ENCODE measurements around the gene ING4.

ING4 gene

DNA sequence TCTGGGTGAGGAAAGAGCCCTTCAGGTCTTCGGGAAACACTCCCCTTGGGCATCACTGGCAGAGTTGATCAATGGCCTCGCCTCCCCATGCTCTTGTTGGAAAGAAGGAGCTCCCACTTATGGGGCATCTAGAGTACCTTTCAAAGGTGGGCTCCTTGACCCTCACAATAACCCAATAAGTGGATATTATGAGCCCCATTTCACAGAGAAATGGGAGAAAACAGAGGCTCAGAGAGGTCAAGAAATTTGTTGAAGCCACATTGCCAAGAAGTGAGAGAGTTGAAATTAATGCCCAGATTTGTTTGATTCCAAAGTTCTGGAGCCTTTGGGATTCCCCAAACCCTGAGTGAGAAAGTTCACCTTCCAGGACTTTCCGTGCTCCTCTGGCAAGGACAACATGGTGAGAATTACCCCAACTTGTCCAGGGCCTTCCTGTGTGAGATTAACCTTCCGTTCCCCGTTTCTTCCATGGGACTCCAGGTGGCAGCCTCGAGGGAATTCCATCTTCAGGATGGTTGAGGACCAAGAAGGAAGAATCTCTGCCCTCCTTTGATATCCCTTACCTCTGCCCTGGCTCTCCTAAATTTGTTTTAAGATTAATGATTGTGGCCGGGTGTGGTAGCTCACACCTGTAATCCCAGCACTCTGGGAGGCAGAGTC is 48.3 kb downstream of the ING4 start:
- H3K4me3 ChIP-seq (ENCODE audit: low read depth, low read length), result peak overlapping the region; percentile 65
- H3K4me1 ChIP-seq (ENCODE audit: control insufficient read depth, insufficient read depth, low read length), result peaks cover 42% of the 10 kb centered on the region
- no peaks in the 10 kb centered on the region for H3K9me3 ChIP-seq (ENCODE audit: control insufficient read depth, insufficient read depth, low read depth, low read length)
- no peaks in the 10 kb centered on the region for H3K36me3 ChIP-seq (ENCODE audit: control insufficient read depth, insufficient read depth, low read length)
- H3K27ac ChIP-seq (ENCODE audit: low read depth, low read length), result peak overlapping the region; percentile 67; the same call in 1 of the 2 replicates
- H3K27me3 ChIP-seq (ENCODE audit: control insufficient read depth, insufficient read depth, low read length), result peaks cover 5% of the 10 kb centered on the region; the same call in 1 of the 2 replicates
- H3K9ac ChIP-seq (ENCODE audit: low read length), result peak overlapping the region; percentile 18

GRCh38 chr12:6613776-6614512 is 49.0 kb downstream of the ING4 start:
- H3K4me3 ChIP-seq (ENCODE audit: low read depth, low read length), result peak overlapping the region; percentile 65
- no peaks in the 10 kb centered on the region for H3K9me3 ChIP-seq (ENCODE audit: control insufficient read depth, insufficient read depth, low read depth, low read length)
- H3K4me1 ChIP-seq (ENCODE audit: control insufficient read depth, insufficient read depth, low read length), result peaks cover 42% of the 10 kb centered on the region
- H3K27me3 ChIP-seq (ENCODE audit: control insufficient read depth, insufficient read depth, low read length), result no peaks in the 10 kb centered on the region
- no peaks in the 10 kb centered on the region for H3K36me3 ChIP-seq (ENCODE audit: control insufficient read depth, insufficient read depth, low read length)
- H3K9ac ChIP-seq (ENCODE audit: low read length), result peak overlapping the region; percentile 18
- H3K27ac ChIP-seq (ENCODE audit: low read depth, low read length), result peak overlapping the region; percentile 67; the same call in 1 of the 2 replicates

DNA sequence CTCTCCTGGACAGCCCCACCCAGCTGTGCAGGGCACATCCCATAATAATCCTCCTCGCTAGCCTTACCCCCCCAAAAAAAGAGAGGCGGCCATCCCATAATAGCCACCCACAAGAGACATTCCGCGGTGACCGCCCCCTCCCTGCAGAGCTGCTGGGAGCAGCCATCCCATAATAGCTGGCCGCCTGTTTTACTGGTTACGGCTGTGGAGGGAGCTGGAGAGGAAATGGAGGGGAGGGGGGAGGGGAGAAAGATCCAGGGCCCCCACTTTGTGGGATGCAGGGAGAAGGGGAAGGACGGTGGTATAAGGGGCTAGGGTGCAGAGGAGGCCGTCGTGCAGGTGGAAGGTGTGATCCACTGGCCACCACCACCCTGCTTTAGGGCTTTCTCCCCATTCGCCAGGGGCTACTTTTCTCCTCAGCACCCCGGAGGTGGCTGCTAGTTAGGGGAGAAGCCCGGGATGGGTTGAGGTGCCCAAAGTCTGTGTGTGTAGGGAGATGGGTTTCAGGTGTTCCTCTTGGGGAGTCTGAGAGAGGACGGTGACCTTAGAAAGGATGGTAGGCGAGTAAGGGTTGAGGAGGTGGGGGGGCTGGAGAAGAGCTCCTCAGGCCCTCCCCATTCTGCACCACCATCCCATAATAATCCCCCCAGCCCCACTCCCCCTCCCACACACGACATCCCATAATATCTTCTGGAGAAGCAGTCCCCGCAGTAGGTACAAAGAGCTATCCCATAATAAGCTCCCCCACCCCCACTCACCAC is 49.7 kb downstream of the ING4 start:
- no peaks in the 10 kb centered on the region for H3K27me3 ChIP-seq (ENCODE audit: control insufficient read depth, insufficient read depth, low read length)
- peak overlapping the region; percentile 97 for H3K9ac ChIP-seq (ENCODE audit: low read length)
- H3K4me3 ChIP-seq (ENCODE audit: low read depth, low read length), result peak overlapping the region; percentile 65
- H3K4me1 ChIP-seq (ENCODE audit: control insufficient read depth, insufficient read depth, low read length), result peaks cover 47% of the 10 kb centered on the region
- H3K9me3 ChIP-seq (ENCODE audit: control insufficient read depth, insufficient read depth, low read depth, low read length), result no peaks in the 10 kb centered on the region
- no peaks in the 10 kb centered on the region for H3K36me3 ChIP-seq (ENCODE audit: control insufficient read depth, insufficient read depth, low read length)
- H3K27ac ChIP-seq (ENCODE audit: low read depth, low read length), result peak overlapping the region; percentile 95

GRCh38 chr12:6612652-6613014 is 50.3 kb downstream of the ING4 start:
- Histone ChIP-seq H3K27ac (ENCODE audit: low read depth, low read length) (peak overlapping the region; percentile 95; the same call in 1 of the 2 replicates), H3K27me3 (ENCODE audit: control insufficient read depth, insufficient read depth, low read length) (no peaks in the 10 kb centered on the region), H3K9me3 (ENCODE audit: control insufficient read depth, insufficient read depth, low read depth, low read length) (no peaks in the 10 kb centered on the region), H3K4me1 (ENCODE audit: control insufficient read depth, insufficient read depth, low read length) (peaks cover 50% of the 10 kb centered on the region), H3K9ac (ENCODE audit: low read length) (peak overlapping the region; percentile 35), H3K4me3 (ENCODE audit: low read depth, low read length) (peak overlapping the region; percentile 65), H3K36me3 (ENCODE audit: control insufficient read depth, insufficient read depth, low read length) (no peaks in the 10 kb centered on the region)

DNA sequence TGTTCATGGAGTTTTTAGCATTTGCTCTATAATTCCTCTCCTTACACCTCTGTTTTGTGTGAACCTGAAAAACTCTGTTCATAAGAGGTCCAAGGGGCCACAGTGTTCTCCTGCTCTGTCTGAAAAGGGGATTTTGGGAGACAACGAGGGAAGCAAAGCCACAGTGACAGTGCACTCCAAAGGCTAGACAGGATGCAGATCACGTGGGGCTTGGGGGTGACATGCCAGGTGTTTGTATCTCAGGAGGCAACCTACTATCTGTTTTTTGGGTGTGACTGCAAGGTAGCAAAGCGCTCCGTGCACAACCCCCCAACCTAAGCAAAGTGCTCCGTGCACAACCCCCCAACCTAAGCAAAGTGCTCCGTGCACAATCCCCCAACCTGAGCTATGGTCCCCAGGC is 50.7 kb downstream of the ING4 start:
- Histone ChIP-seq H3K36me3 (ENCODE audit: control insufficient read depth, insufficient read depth, low read length) (no peaks in the 10 kb centered on the region), H3K4me3 (ENCODE audit: low read depth, low read length) (peak overlapping the region; percentile 65), H3K27ac (ENCODE audit: low read depth, low read length) (no peak overlapping the region; the same call in 1 of the 2 replicates), H3K27me3 (ENCODE audit: control insufficient read depth, insufficient read depth, low read length) (no peaks in the 10 kb centered on the region), H3K9me3 (ENCODE audit: control insufficient read depth, insufficient read depth, low read depth, low read length) (no peaks in the 10 kb centered on the region), H3K4me1 (ENCODE audit: control insufficient read depth, insufficient read depth, low read length) (peaks cover 52% of the 10 kb centered on the region), H3K9ac (ENCODE audit: low read length) (peak overlapping the region; percentile 35)

DNA sequence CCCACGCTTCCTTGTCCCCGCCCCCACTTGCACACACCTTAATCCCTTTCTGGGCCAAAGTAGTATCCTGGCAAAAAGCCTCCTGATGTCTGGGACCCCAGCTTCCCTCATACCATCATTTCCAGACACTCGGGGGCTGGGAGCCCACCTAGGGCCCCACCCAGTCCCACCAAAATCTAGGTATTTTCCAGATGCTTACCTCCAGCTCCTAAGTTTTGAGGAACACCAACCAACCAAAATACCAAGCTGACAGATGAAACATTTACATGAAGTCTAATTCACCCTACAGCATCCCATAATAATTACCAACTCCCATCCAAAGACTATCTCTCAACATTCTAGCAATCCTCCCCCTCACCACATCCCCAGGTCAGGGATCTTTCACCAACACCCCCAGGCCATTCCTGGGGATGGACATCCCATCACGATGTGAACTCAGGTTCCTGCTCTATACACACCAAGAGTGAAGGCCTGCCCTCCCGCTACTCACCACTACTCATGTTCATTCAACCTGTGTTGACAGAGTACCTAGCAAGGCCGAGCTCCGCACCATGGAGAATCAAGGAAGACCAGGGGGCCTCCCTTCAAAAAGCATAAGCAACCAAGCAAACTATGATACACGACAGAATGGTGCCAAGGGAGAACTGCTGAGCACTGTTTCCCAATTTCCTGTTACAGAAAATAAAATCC is 54.2 kb downstream of the ING4 start:
- Histone ChIP-seq H3K9me3 (ENCODE audit: control insufficient read depth, insufficient read depth, low read depth, low read length) (no peaks in the 10 kb centered on the region), H3K4me1 (ENCODE audit: control insufficient read depth, insufficient read depth, low read length) (peaks cover 59% of the 10 kb centered on the region), H3K9ac (ENCODE audit: low read length) (no peak overlapping the region), H3K4me3 (ENCODE audit: low read depth, low read length) (no peak overlapping the region), H3K27ac (ENCODE audit: low read depth, low read length) (no peak overlapping the region), H3K27me3 (ENCODE audit: control insufficient read depth, insufficient read depth, low read length) (no peaks in the 10 kb centered on the region), H3K36me3 (ENCODE audit: control insufficient read depth, insufficient read depth, low read length) (peaks cover 19% of the 10 kb centered on the region)

DNA sequence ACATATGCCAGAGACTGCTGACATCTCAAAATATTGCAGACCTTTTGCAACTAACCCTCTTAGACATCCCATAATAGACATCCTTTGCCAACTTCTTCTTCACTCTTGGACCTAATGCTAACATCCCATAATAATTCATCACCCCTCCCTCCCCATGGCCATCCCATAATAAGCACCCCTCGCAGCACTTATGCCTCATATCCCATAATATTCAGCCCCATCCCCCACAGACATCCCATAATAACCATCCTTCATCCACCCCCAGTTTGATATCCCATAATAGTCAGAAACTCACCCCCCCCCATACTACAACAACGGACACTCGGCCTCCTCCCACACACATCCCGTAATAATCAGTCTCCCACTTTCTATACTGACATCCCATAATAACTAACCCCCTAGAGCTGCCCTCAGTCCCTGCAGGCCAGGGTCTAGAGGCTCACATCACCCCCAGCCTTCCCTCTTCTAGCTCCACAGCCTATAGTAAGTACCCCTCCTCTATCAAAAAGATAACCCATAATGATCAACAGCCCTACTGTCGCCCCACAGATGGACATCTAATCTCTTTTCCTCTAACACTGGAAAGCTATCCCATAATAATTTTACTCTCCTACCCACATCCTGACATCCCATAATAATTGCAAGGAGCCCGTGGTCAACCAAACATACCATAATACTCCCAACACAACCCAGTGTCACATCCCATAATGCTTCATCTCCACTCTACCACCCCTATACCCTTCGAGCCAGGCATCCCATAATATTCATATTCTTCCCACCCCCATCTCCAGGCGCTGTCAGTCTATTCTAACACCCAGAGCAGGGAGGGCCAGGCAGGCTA is 54.9 kb downstream of the ING4 start:
- H3K4me3 ChIP-seq (ENCODE audit: low read depth, low read length), result no peak overlapping the region
- H3K4me1 ChIP-seq (ENCODE audit: control insufficient read depth, insufficient read depth, low read length), result peaks cover 59% of the 10 kb centered on the region
- H3K36me3 ChIP-seq (ENCODE audit: control insufficient read depth, insufficient read depth, low read length), result peaks cover 25% of the 10 kb centered on the region

DNA sequence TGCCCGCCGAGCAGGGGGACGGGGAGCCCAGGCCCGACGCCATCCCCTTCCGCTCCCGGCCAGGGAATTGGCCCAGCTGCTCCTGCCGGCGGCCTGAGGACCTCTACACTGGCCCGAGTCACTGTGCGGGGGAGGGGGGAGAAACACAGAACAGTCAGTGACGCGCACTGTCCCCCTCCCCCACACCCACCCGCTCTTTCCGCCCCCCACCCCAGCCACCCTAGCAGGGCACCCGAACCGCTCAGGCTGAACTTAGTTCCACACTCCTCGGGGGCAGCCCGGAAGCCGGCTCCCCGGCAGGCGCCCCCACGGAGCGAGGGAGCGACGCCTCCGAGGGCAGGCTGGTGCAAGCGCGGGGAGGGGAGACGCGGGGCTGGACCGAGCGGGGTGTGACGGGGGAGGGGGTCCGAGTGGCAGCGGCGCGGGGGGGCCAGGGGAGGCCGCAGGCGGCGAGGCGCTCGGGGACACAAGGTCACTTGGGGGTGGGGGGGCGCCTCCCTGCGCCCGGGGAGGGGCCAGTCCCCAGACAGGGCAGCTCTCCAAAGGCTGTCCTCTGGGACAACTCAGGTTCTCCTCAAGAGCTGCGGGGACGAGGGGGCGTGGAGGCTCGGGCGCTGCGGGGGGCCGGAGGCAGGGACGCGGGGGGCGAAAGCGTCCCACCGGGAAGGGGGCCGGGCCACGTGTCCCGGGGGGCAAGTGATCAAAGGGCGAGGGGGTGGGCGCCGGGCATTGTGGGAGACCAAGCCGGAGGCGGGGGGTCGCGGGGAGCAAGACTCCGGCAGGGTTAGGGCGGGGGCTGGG is 56.4 kb downstream of the ING4 start:
- Histone ChIP-seq H3K4me3 (ENCODE audit: low read depth, low read length) (peak overlapping the region; percentile 92), H3K27ac (ENCODE audit: low read depth, low read length) (peak overlapping the region; percentile 71; the same call in 1 of the 2 replicates), H3K27me3 (ENCODE audit: control insufficient read depth, insufficient read depth, low read length) (no peaks in the 10 kb centered on the region), H3K4me1 (ENCODE audit: control insufficient read depth, insufficient read depth, low read length) (peaks cover 47% of the 10 kb centered on the region), H3K9ac (ENCODE audit: low read length) (peak overlapping the region; percentile 90), H3K9me3 (ENCODE audit: control insufficient read depth, insufficient read depth, low read depth, low read length) (no peaks in the 10 kb centered on the region), H3K36me3 (ENCODE audit: control insufficient read depth, insufficient read depth, low read length) (peaks cover 39% of the 10 kb centered on the region)

More for the DNA sequence above, 54.9 kb downstream of the ING4 start:
- no peak overlapping the region for H3K27ac ChIP-seq (ENCODE audit: low read depth, low read length)
- H3K9me3 ChIP-seq (ENCODE audit: control insufficient read depth, insufficient read depth, low read depth, low read length), result no peaks in the 10 kb centered on the region
- no peaks in the 10 kb centered on the region for H3K27me3 ChIP-seq (ENCODE audit: control insufficient read depth, insufficient read depth, low read length)
- no peak overlapping the region for H3K9ac ChIP-seq (ENCODE audit: low read length)

GRCh38 chr12:6605421-6606330 is 57.2 kb downstream of the ING4 start:
- peak overlapping the region; percentile 92 for H3K4me3 ChIP-seq (ENCODE audit: low read depth, low read length)
- H3K4me1 ChIP-seq (ENCODE audit: control insufficient read depth, insufficient read depth, low read length), result peaks cover 38% of the 10 kb centered on the region
- no peaks in the 10 kb centered on the region for H3K27me3 ChIP-seq (ENCODE audit: control insufficient read depth, insufficient read depth, low read length)
- peaks cover 48% of the 10 kb centered on the region for H3K36me3 ChIP-seq (ENCODE audit: control insufficient read depth, insufficient read depth, low read length)
- peak overlapping the region; percentile 48; the same call in 1 of the 2 replicates for H3K27ac ChIP-seq (ENCODE audit: low read depth, low read length)
- H3K9ac ChIP-seq (ENCODE audit: low read length), result peak overlapping the region; percentile 85
- H3K9me3 ChIP-seq (ENCODE audit: control insufficient read depth, insufficient read depth, low read depth, low read length), result no peaks in the 10 kb centered on the region
